A673 (cell line): ENCODE data around the gene PEX1. TPM values are rescaled to one million over a fixed set of nuclear protein-coding genes. Genes with fewer than 3 reads are reported as not detected.

Source experiments
- BruUV-seq: library from RNA; stranded (reverse); fragments of 400-500 nt; replicated peaks from 2 replicates; lab custom pipeline; 2021; lab: Mats Ljungman, UMichigan
- CTCF ChIA-PET: fragments of 300-600 bp; sonication (Branson Sonifier 250); formaldehyde crosslinking; loops from one replicate; lab custom pipeline; 2022; ENCODE audit warnings: antibody characterized with exemption; lab: Charles Lee
- POLR2A ChIA-PET: fragments of 300-600 bp; sonication (Branson Sonifier 250); formaldehyde crosslinking; loops from one replicate; lab custom pipeline; 2022; ENCODE audit warnings: antibody characterized with exemption; ENCODE audit not compliant: low non-redundant PET; lab: Charles Lee
- DNase-seq: peaks from one replicate; pipeline ENCODE4 v3.0.0-alpha.2; 2015; ENCODE audit warnings: low spot score
- H3K27ac ChIP-seq: fragments of 200-600 bp; sonication (generic); 2 replicates; pipeline ENCODE4 v1.5.1; 2016; ENCODE audit warnings: mixed run types, low read depth, mild to moderate bottlenecking, mixed read lengths, antibody characterized with exemption, low read length; ENCODE audit not compliant: poor library complexity, severe bottlenecking
- H3K27me3 ChIP-seq: fragments of 200-600 bp; sonication (generic); replicated peaks from 2 replicates; pipeline ENCODE4 v1.6.1; 2017; ENCODE audit warnings: mixed run types, low read depth, mild to moderate bottlenecking, mixed read lengths, antibody characterized with exemption, low read length; ENCODE audit not compliant: insufficient read depth, poor library complexity
- H3K36me3 ChIP-seq: fragments of 200-600 bp; sonication (generic); 2 replicates; pipeline ENCODE4 v1.6.1; 2016; ENCODE audit warnings: mixed run types, mild to moderate bottlenecking, mixed read lengths, antibody characterized with exemption, low read length; ENCODE audit not compliant: insufficient read depth, poor library complexity, severe bottlenecking
- H3K4me1 ChIP-seq: fragments of 200-600 bp; sonication (generic); 2 replicates; pipeline ENCODE4 v1.6.1; 2017; ENCODE audit warnings: mixed run types, mild to moderate bottlenecking, mixed read lengths, antibody characterized with exemption, low read length; ENCODE audit not compliant: insufficient read depth, poor library complexity, severe bottlenecking
- H3K4me3 ChIP-seq: fragments of 200-600 bp; sonication (generic); 2 replicates; pipeline ENCODE4 v1.5.1; 2016; ENCODE audit warnings: low read depth, mixed run types, mild to moderate bottlenecking, mixed read lengths, low read length; ENCODE audit not compliant: poor library complexity, severe bottlenecking
- H3K9me3 ChIP-seq: fragments of 200-600 bp; sonication (generic); 2 replicates; pipeline ENCODE4 v1.6.1; 2016; ENCODE audit warnings: mixed run types, low read depth, mild to moderate bottlenecking, mixed read lengths, antibody characterized with exemption, low read length; ENCODE audit not compliant: poor library complexity, severe bottlenecking
- CTCF ChIP-seq: fragments of 300-800, 200-600 bp; sonication (generic); conservative IDR thresholded peaks from 2 replicates; pipeline ENCODE4 v1.5.1; 2017; ENCODE audit warnings: low read depth, mild to moderate bottlenecking, antibody characterized with exemption, low read length, moderate library complexity, mixed read lengths
- EZH2 ChIP-seq: fragments of 200-600 bp; sonication (generic); IDR thresholded peaks from 2 replicates; pipeline ENCODE4 v1.6.1; 2017; ENCODE audit warnings: borderline replicate concordance, low read depth, mild to moderate bottlenecking, mixed read lengths, antibody characterized with exemption, low read length; ENCODE audit not compliant: poor library complexity, severe bottlenecking
- intact Hi-C: fragments of 100-400 bp; cut with micrococcal nuclease; formaldehyde crosslinking; loops from one replicate; pipeline ENCODE4 v1.10.0; 2022; ENCODE audit not compliant: unreplicated experiment
- total RNA-seq: library from RNA; stranded (reverse); gene quantifications from 2 replicates; pipeline ENCODE4 v1.2.3, GENCODE V29; 2021

PEX1 gene
- total RNA-seq, 1 experiment from 2014 or later: 9.0 TPM

GRCh38 chr7:92528958-92529264 lies 591 bp upstream of the PEX1 start:
- CTCF ChIA-PET: interaction anchor here (0.5 to 0.8 kb wide), 7 partner anchors 47 to 966 kb away, joined by 3 to 5 read pairs (median 4); no protein-coding TSS in a partner anchor
- Histone ChIP-seq H3K4me1 (peaks cover 23% of the 10 kb centered on the region), H3K36me3 (peaks cover 21% of the 10 kb centered on the region), H3K27ac (peak overlapping the region; percentile 82), H3K27me3 (no peaks in the 10 kb centered on the region), H3K4me3 (peak overlapping the region; percentile 73), H3K9me3 (no peaks in the 10 kb centered on the region)
- TF ChIP-seq EZH2 (no peak), CTCF (no peak)
- POLR2A ChIA-PET: interaction anchor here (0.6 kb wide), 1 partner anchor 126 kb away, joined by 3 read pairs; no protein-coding TSS in a partner anchor
- BruUV-seq: TSS peak; percentile 81
- intact Hi-C loops: no loop called here
- no peak for DNase-seq

- ChIA-PET CTCF (interaction anchor here (0.6 kb wide), 1 partner anchor 21 kb away, joined by 3 read pairs; no protein-coding TSS in a partner anchor), POLR2A (interaction anchor here (0.5 kb wide), 1 partner anchor 171 kb away, joined by 3 read pairs; no protein-coding TSS in a partner anchor)
- H3K4me1 ChIP-seq: peaks cover 23% of the 10 kb centered on the region
- intact Hi-C loops: no loop called here
- peak overlapping the region; percentile 66 for H3K27ac ChIP-seq
- DNase-seq: peak; percentile 74
- TSS peak; percentile 48 for BruUV-seq
- H3K27me3 ChIP-seq: no peaks in the 10 kb centered on the region
- H3K9me3 ChIP-seq: no peaks in the 10 kb centered on the region
- H3K36me3 ChIP-seq: peaks cover 8% of the 10 kb centered on the region
- peak overlapping the region; percentile 73 for H3K4me3 ChIP-seq
- TF ChIP-seq EZH2: no peak
- peak; percentile 13; the same call in 1 of the 2 replicates for TF ChIP-seq CTCF
These were observed 776 bp downstream of the PEX1 start for GRCh38 chr7:92527300-92528187.

- CTCF ChIA-PET: no interaction called here
- no TSS peak for BruUV-seq
These were observed 5.2 kb downstream of the PEX1 start for GRCh38 chr7:92523110-92523509.

More at GRCh38 chr7:92523110-92523509, 5.2 kb downstream of the PEX1 start:
- no peak for TF ChIP-seq CTCF
- TF ChIP-seq EZH2: no peak
- no peaks in the 10 kb centered on the region for H3K36me3 ChIP-seq
- intact Hi-C loops: no loop called here
- POLR2A ChIA-PET: no interaction called here
- no peak overlapping the region for H3K27ac ChIP-seq
- no peak for DNase-seq
- no peak overlapping the region for H3K4me3 ChIP-seq
- H3K27me3 ChIP-seq: no peaks in the 10 kb centered on the region
- no peaks in the 10 kb centered on the region for H3K9me3 ChIP-seq
- H3K4me1 ChIP-seq: peaks cover 15% of the 10 kb centered on the region
